Effector memory CD4-positive, alpha-beta T cell (primary cell): ENCODE data around the gene CTNNBL1.

Experiments used
- DNase-seq, 3 donors: peaks; one replicate each; pipeline ENCODE4 v3.0.0-alpha.2; 2020
- H3K27ac ChIP-seq: 2 replicates; pipeline ENCODE4 v1.7.0; 2013; ENCODE audit warnings: mild to moderate bottlenecking, low read length, moderate library complexity; ENCODE audit not compliant: insufficient read depth, poor library complexity, severe bottlenecking
- H3K27me3 ChIP-seq: replicated peaks from 2 replicates; pipeline ENCODE4 v1.7.0; 2013; ENCODE audit warnings: mild to moderate bottlenecking, low read length; ENCODE audit not compliant: insufficient read depth, control insufficient read depth, poor library complexity, severe bottlenecking
- H3K36me3 ChIP-seq: 2 replicates; pipeline ENCODE4 v1.7.0; 2013; ENCODE audit warnings: mild to moderate bottlenecking, low read length, moderate library complexity; ENCODE audit not compliant: control insufficient read depth, insufficient read depth
- H3K4me1 ChIP-seq: 2 replicates; pipeline ENCODE4 v1.7.0; 2013; ENCODE audit warnings: low read length, mild to moderate bottlenecking; ENCODE audit not compliant: control insufficient read depth, insufficient read depth, poor library complexity, severe bottlenecking
- H3K4me3 ChIP-seq: 2 replicates; pipeline ENCODE4 v1.7.0; 2013; ENCODE audit warnings: low read length, low read depth, mild to moderate bottlenecking; ENCODE audit not compliant: insufficient read depth, poor library complexity, severe bottlenecking
- H3K9me3 ChIP-seq: 2 replicates; pipeline ENCODE4 v1.7.0; 2013; ENCODE audit warnings: mild to moderate bottlenecking, low read length, moderate library complexity; ENCODE audit not compliant: control insufficient read depth

The CTNNBL1 gene

GRCh38 chr20:37907677-37908401 is 214.0 kb downstream of the CTNNBL1 start:
- H3K4me1 ChIP-seq = no peaks in the 10 kb centered on the region
- no peak for DNase-seq
- no peak overlapping the region for H3K27ac ChIP-seq
- no peaks in the 10 kb centered on the region for H3K36me3 ChIP-seq
- no peak overlapping the region for H3K4me3 ChIP-seq
- no peaks in the 10 kb centered on the region for H3K27me3 ChIP-seq
- H3K9me3 ChIP-seq = no peaks in the 10 kb centered on the region

GRCh38 chr20:37911261-37911660 is 217.4 kb downstream of the CTNNBL1 start:
- H3K9me3 ChIP-seq = no peaks in the 10 kb centered on the region
- H3K4me1 ChIP-seq = peaks cover 5% of the 10 kb centered on the region
- H3K4me3 ChIP-seq = no peak overlapping the region
- no peak for DNase-seq
- no peak overlapping the region for H3K27ac ChIP-seq
- H3K36me3 ChIP-seq = no peaks in the 10 kb centered on the region
- H3K27me3 ChIP-seq = no peaks in the 10 kb centered on the region

GRCh38 chr20:37911838-37912281 is 218.0 kb downstream of the CTNNBL1 start:
- peaks cover 5% of the 10 kb centered on the region for H3K4me1 ChIP-seq
- no peaks in the 10 kb centered on the region for H3K27me3 ChIP-seq
- H3K27ac ChIP-seq = no peak overlapping the region
- DNase-seq = no peak
- no peaks in the 10 kb centered on the region for H3K9me3 ChIP-seq
- H3K4me3 ChIP-seq = no peak overlapping the region
- no peaks in the 10 kb centered on the region for H3K36me3 ChIP-seq

- no peaks in the 10 kb centered on the region for H3K27me3 ChIP-seq
- DNase-seq = no peak
- H3K4me3 ChIP-seq = no peak overlapping the region
- H3K9me3 ChIP-seq = no peaks in the 10 kb centered on the region
- H3K27ac ChIP-seq = no peak overlapping the region
- H3K4me1 ChIP-seq = peaks cover 5% of the 10 kb centered on the region
- no peaks in the 10 kb centered on the region for H3K36me3 ChIP-seq
Measured at GRCh38 chr20:37912874-37913273, 219.0 kb downstream of the CTNNBL1 start.

GRCh38 chr20:37913567-37914366 is 219.9 kb downstream of the CTNNBL1 start:
- no peak overlapping the region for H3K27ac ChIP-seq
- H3K27me3 ChIP-seq = no peaks in the 10 kb centered on the region
- H3K36me3 ChIP-seq = no peaks in the 10 kb centered on the region
- no peak for DNase-seq
- H3K9me3 ChIP-seq = no peaks in the 10 kb centered on the region
- H3K4me3 ChIP-seq = no peak overlapping the region
- peaks cover 5% of the 10 kb centered on the region for H3K4me1 ChIP-seq

GRCh38 chr20:37914367-37914671 is 220.5 kb downstream of the CTNNBL1 start:
- peaks cover 5% of the 10 kb centered on the region for H3K4me1 ChIP-seq
- H3K27ac ChIP-seq = no peak overlapping the region
- H3K27me3 ChIP-seq = no peaks in the 10 kb centered on the region
- no peaks in the 10 kb centered on the region for H3K36me3 ChIP-seq
- DNase-seq = no peak
- no peak overlapping the region for H3K4me3 ChIP-seq
- H3K9me3 ChIP-seq = no peaks in the 10 kb centered on the region

- Histone ChIP-seq H3K4me3 (no peak overlapping the region), H3K27ac (no peak overlapping the region), H3K27me3 (no peaks in the 10 kb centered on the region), H3K36me3 (no peaks in the 10 kb centered on the region), H3K4me1 (peaks cover 5% of the 10 kb centered on the region), H3K9me3 (no peaks in the 10 kb centered on the region)
- no peak for DNase-seq
Measured at GRCh38 chr20:37914672-37915433, 221.0 kb downstream of the CTNNBL1 start.

- DNase-seq = no peak
- no peak overlapping the region for H3K27ac ChIP-seq
- no peaks in the 10 kb centered on the region for H3K27me3 ChIP-seq
- H3K36me3 ChIP-seq = no peaks in the 10 kb centered on the region
- H3K9me3 ChIP-seq = no peaks in the 10 kb centered on the region
- H3K4me3 ChIP-seq = no peak overlapping the region
- peaks cover 5% of the 10 kb centered on the region for H3K4me1 ChIP-seq
Measured at GRCh38 chr20:37915434-37915787, 221.6 kb downstream of the CTNNBL1 start.

GRCh38 chr20:37915800-37916570 is 222.2 kb downstream of the CTNNBL1 start:
- DNase-seq = no peak
- H3K27me3 ChIP-seq = no peaks in the 10 kb centered on the region

More at GRCh38 chr20:37915800-37916570, 222.2 kb downstream of the CTNNBL1 start:
- Histone ChIP-seq H3K36me3 (no peaks in the 10 kb centered on the region), H3K4me1 (peaks cover 5% of the 10 kb centered on the region), H3K9me3 (no peaks in the 10 kb centered on the region), H3K4me3 (no peak overlapping the region), H3K27ac (no peak overlapping the region)
